Measurements from ENCODE around the gene YWHAQ. TPM values are rescaled to one million over a fixed set of nuclear protein-coding genes. Genes with fewer than 3 reads are reported as not detected.

The YWHAQ gene
- 206 and 276 TPM in 2 replicates for total RNA-seq

GRCh38 chr2:9630736-9631552 lies at the start of gene YWHAQ:
TSS of gene YWHAQ (minus strand) at chr2:9630997. CDS start at chr2:9630452, 545 bp downstream.

GRCh38 chr2:9555297-9556120 lies 75.3 kb downstream of the YWHAQ start, which contains the start of gene ADAM17:
TSS of gene ADAM17 (minus strand) at chr2:9555830. CDS start at chr2:9555605, 225 bp downstream.

Other genes with a start within 250 kb of the YWHAQ start
- gene ITGB1BP1, start 207.5 kb downstream of the YWHAQ start, total RNA-seq: 19.2 and 22.2 TPM in 2 replicates
- 53.3 and 59.0 TPM in 2 replicates for gene CPSF3, start 207.3 kb downstream of the YWHAQ start, total RNA-seq
- gene IAH1, start 156.4 kb downstream of the YWHAQ start, total RNA-seq: 70.4 and 78.9 TPM in 2 replicates
- gene ADAM17, start 75.2 kb downstream of the YWHAQ start, total RNA-seq: 48.6 and 113 TPM in 2 replicates
- gene TAF1B, start 212.5 kb upstream of the YWHAQ start, total RNA-seq: 14.0 and 32.2 TPM in 2 replicates